CD4-positive, alpha-beta T cell treated with Interleukin-10 for 1 hour (primary cell): ENCODE results near the gene ATP2A3.

Source experiments
- DNase-seq: peaks from one replicate; pipeline ENCODE4 v3.0.0-alpha.2; 2020

ATP2A3 gene

GRCh38 chr17:3990386-3991127 is 26.3 kb upstream of the ATP2A3 start:
- no peak for DNase-seq

- DNase-seq, result no peak
Observed at GRCh38 chr17:3989041-3989886, 25.0 kb upstream of the ATP2A3 start.

- DNase-seq, result no peak
Observed at GRCh38 chr17:3988297-3989040, 24.2 kb upstream of the ATP2A3 start.

DNA sequence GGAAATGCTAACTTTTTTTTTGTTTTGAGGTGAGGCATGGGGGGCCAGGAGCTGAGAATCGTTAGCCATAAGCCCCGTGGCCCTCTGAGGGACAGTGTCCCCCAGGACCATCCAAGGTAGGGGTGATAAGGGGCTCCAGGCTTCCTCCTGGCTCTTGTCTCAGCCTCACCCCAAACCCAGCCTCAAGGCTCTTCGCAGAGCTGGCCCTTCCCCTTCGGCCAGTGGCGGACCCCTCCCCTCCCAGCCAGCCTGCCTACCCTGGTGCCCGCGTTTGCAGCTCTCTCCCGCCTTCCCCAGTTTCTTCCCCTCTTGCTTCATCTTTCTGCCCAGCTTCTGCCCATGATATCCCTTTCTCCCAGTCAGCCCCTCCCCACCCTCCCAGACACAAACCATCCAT is 22.7 kb upstream of the ATP2A3 start:
- no peak for DNase-seq

- DNase-seq, result no peak
Observed at GRCh38 chr17:3986270-3986938, 22.2 kb upstream of the ATP2A3 start.

GRCh38 chr17:3985846-3986245 is 21.6 kb upstream of the ATP2A3 start:
- DNase-seq, result no peak

- no peak for DNase-seq
Observed at GRCh38 chr17:3983606-3984484, 19.6 kb upstream of the ATP2A3 start.

DNA sequence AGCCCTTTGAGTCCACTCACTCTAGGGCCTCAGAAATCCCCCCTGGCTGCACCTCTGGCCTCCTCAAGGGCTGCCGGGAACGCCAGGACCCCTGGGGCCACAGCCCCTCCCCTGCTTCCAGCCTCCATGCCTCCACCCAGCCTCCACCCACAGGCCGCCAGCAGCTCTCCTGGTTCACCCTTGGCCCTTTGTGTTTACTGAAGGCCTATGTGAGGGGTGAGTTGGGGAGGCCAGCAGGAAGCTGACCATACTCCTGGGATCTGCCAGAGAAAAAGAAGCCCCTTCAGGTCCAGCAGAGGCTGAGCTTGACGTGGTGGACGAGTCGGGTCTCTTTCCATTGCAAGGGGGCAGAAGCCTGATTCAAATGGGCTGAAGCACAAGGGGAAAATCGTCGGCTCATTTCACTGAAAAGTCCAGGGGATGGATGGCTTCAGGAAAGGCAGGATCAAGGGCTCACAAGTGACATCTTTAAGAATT is 18.3 kb upstream of the ATP2A3 start:
- DNase-seq, result no peak

- DNase-seq, result no peak
Observed at GRCh38 chr17:3982113-3982512, 17.9 kb upstream of the ATP2A3 start.

GRCh38 chr17:3981455-3981854 is 17.2 kb upstream of the ATP2A3 start:
- DNase-seq, result no peak

DNA sequence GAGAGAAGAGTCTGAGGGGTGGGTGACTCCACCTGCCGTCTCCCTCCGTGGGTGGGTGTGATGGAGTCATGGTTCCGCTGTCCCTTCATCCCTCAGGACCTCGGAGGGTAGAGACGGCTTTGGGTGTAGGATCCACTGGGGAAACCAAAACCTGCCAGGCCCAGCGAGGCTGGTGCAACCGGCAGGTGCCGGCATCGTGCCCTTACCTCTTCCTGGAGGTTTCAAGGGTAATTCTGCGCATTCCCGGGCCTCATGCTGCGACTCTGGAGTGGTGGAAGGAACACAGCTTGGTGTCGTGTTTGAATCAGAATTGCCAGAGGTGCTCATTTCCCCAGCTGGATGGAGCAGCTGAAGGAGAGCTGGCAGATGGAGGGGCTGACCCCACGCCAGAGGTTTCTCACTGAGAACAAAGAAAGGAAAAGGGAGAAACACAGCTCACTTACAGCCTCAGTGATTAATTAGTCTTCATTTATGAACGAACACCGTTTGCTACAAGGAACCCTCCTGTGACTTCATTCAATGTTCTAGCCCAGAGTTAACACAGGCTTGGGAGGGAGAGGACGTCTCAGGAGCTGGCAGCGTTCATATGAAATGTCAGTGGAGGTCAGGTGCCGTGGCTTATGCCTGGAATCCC is 16.3 kb upstream of the ATP2A3 start:
- no peak for DNase-seq

DNA sequence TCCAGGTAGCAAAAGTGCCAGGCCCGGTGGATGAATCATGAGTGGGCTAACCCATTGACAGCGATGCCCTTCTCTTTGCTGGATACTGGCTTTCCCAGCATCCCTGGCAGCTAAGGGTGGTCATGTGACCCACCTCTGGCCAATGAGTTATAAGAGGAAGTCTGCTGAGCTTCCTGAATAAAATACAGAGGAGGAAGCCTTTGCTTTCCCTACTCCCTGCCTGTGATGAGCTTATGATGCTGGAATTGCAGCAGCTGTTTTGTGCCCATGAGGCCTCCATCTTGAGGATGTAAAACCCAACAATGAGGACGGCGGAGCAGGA is 15.0 kb upstream of the ATP2A3 start:
- no peak for DNase-seq

- no peak for DNase-seq
Observed at GRCh38 chr17:3978421-3979289, 14.4 kb upstream of the ATP2A3 start.

DNA sequence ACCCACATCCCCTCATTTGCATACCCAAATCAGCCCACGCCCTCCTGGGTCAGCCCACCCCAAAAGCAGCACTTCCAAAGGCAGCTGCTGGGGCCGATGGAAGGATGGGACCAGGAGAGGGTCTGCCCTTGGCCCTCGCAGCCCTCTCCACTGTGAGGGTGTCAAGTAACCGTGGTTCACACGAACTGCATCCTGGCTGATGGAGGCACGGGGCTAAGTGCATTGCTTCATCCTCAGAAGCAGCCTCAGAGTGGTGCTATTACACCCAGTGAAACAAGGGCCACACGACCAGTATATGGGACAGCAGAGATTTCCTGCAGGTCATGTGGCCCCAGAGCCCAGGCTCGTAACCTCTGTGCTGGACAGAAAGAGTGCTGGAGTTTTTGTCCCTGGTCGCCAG is 13.2 kb upstream of the ATP2A3 start:
- DNase-seq, result no peak

DNA sequence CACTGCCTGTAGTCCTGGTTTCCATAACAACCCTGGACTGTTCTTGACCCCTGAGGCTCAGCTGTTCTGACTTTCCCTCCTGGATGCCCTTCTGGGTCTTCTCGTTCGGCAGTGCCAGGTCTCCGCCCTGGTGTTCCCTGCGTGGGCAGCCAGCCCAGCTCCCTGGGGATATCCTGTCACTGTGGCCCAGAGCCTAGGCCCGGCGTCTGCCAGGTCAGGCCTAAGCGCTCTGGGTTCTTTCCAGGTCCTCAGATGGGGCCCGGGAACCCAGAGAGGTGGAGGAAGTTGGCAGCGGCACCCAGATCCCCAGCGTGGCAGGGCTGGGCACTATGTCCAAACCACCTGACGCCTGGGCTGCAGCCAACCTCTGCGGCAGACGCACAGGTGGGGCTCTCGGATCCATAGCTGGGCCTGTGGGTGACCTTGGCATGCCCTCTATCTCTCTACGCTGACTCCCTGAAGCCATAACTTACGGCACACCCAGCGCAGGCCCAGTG is 12.5 kb upstream of the ATP2A3 start:
- no peak for DNase-seq

DNA sequence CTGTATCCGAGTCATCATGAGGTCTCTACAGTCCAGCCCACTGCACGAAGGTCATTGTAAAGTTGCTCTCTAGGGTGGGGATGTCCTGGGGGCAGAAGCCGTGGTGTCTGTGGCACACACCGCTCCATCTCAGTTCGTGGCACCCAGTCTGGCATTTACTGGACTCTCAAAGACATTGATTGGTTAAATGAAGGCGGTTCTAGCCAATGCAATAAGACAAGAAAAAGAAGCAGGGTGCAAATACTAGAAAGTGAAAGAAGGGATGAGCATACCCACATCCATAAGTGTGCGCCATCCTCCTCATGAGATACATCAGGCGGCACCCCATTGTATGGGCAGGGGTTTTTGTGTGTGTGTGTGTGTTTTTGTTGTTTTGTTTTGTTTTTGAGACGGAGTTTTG is 10.7 kb upstream of the ATP2A3 start:
- DNase-seq, result no peak

DNA sequence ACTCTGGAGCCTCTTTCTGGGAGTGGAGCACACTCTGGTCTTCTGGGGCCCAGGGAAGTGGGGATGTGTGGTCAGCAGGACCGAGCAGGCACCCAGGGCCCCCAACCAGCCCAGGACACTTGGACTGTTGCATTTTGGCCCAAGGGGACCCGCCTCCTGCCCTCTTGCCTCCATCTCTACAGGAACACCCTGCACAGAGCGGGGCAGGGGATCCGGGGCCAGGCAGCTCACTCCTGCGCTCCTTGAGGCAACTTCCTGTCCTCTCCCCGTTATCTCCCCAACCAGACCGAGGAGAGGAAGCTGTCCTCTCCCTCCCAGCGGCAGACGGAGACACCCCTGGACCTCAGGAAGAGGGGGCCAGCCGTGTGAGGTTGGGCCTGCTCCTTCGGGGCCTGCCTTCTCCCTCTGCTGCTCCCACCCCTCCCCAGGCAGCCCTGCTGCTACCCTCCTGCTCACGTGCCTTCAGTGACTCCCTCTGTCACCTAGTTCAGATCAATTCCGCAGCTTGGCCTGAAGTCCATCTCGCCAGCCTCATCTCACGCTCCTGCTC is 10.0 kb upstream of the ATP2A3 start:
- no peak for DNase-seq

- no peak for DNase-seq
Observed at GRCh38 chr17:3973495-3974137, 9.4 kb upstream of the ATP2A3 start.

GRCh38 chr17:3972931-3973330 is 8.7 kb upstream of the ATP2A3 start:
- no peak for DNase-seq
